ENCODE results near the gene SUFU. TPM values are rescaled to one million over a fixed set of nuclear protein-coding genes. Genes with fewer than 3 reads are reported as not detected.
A peak's percentile ranks its signal among the peaks of the same experiment; 100 is the strongest.

Gene SUFU
- total RNA-seq, 1 donor from 2014 or later = 19.9 TPM

GRCh38 chr10:102678068-102678400 lies 174.3 kb downstream of the SUFU start:
- peak overlapping the region; percentile 76 for H3K27ac Mint-ChIP-seq (ENCODE audit: unreplicated experiment)
- TF ChIP-seq, protein P1, sequence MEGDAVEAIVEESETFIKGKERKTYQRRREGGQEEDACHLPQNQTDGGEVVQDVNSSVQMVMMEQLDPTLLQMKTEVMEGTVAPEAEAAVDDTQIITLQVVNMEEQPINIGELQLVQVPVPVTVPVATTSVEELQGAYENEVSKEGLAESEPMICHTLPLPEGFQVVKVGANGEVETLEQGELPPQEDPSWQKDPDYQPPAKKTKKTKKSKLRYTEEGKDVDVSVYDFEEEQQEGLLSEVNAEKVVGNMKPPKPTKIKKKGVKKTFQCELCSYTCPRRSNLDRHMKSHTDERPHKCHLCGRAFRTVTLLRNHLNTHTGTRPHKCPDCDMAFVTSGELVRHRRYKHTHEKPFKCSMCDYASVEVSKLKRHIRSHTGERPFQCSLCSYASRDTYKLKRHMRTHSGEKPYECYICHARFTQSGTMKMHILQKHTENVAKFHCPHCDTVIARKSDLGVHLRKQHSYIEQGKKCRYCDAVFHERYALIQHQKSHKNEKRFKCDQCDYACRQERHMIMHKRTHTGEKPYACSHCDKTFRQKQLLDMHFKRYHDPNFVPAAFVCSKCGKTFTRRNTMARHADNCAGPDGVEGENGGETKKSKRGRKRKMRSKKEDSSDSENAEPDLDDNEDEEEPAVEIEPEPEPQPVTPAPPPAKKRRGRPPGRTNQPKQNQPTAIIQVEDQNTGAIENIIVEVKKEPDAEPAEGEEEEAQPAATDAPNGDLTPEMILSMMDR (IDR thresholded peaks at IDR 0.05; ENCODE audit: partially characterized antibody, unreplicated experiment) = no peak

GRCh38 chr10:102678842-102679289 lies 175.1 kb downstream of the SUFU start:
- peaks cover 4% of the 10 kb centered on the region for H3K27me3 Mint-ChIP-seq (ENCODE audit: unreplicated experiment)
- peak overlapping the region; percentile 25 for H3K4me3 Mint-ChIP-seq (ENCODE audit: unreplicated experiment)
- peaks cover 43% of the 10 kb centered on the region for H3K4me1 Mint-ChIP-seq (ENCODE audit: low read depth, unreplicated experiment)
- DNase-seq = peak; percentile 86
- peaks cover 6% of the 10 kb centered on the region for H3K36me3 Mint-ChIP-seq (ENCODE audit: unreplicated experiment)
- peaks cover 9% of the 10 kb centered on the region for H3K9me3 Mint-ChIP-seq (ENCODE audit: unreplicated experiment)
- TF ChIP-seq, protein P1 (IDR thresholded peaks at IDR 0.05; ENCODE audit: partially characterized antibody, unreplicated experiment) = peak; percentile 65
- peak overlapping the region; percentile 86 for H3K27ac Mint-ChIP-seq (ENCODE audit: unreplicated experiment)

More at GRCh38 chr10:102678068-102678400, 174.3 kb downstream of the SUFU start:
- H3K9me3 Mint-ChIP-seq (ENCODE audit: unreplicated experiment) = peaks cover 12% of the 10 kb centered on the region
- H3K4me3 Mint-ChIP-seq (ENCODE audit: unreplicated experiment) = peak overlapping the region; percentile 69
- no peak for DNase-seq
- H3K36me3 Mint-ChIP-seq (ENCODE audit: unreplicated experiment) = peaks cover 6% of the 10 kb centered on the region
- peaks cover 50% of the 10 kb centered on the region for H3K4me1 Mint-ChIP-seq (ENCODE audit: low read depth, unreplicated experiment)
- peaks cover 4% of the 10 kb centered on the region for H3K27me3 Mint-ChIP-seq (ENCODE audit: unreplicated experiment)

DNA sequence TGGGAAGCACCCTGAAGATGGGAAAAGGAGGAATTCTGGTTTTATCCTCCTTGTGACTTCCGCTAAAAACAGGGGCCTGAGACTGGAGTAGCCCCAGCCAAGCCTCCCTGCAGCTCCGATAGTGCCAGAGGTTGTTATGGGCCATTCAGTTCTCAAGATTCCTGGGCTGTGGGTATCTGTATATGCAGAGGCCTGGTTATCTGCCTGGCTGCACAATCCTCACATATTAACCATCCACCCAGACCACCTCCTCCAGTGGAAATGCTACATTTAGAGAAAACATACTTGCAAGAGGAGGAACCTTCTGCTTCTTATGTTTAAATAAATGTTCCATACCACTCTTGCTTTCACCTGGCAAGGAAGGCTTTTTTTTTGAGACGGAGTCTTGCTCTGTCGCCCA lies 175.8 kb downstream of the SUFU start:
- H3K4me3 Mint-ChIP-seq (ENCODE audit: unreplicated experiment) = no peak overlapping the region
- TF ChIP-seq, protein P1 (IDR thresholded peaks at IDR 0.05; ENCODE audit: partially characterized antibody, unreplicated experiment) = no peak
- no peak for DNase-seq
- H3K27ac Mint-ChIP-seq (ENCODE audit: unreplicated experiment) = peak overlapping the region; percentile 86
- H3K27me3 Mint-ChIP-seq (ENCODE audit: unreplicated experiment) = peaks cover 4% of the 10 kb centered on the region
- H3K4me1 Mint-ChIP-seq (ENCODE audit: low read depth, unreplicated experiment) = peaks cover 40% of the 10 kb centered on the region
- H3K9me3 Mint-ChIP-seq (ENCODE audit: unreplicated experiment) = peaks cover 9% of the 10 kb centered on the region
- peaks cover 6% of the 10 kb centered on the region for H3K36me3 Mint-ChIP-seq (ENCODE audit: unreplicated experiment)

- Mint-ChIP-seq H3K9me3 (ENCODE audit: unreplicated experiment) (peaks cover 4% of the 10 kb centered on the region), H3K36me3 (ENCODE audit: unreplicated experiment) (peaks cover 6% of the 10 kb centered on the region), H3K4me3 (ENCODE audit: unreplicated experiment) (no peak overlapping the region), H3K27ac (ENCODE audit: unreplicated experiment) (no peak overlapping the region), H3K27me3 (ENCODE audit: unreplicated experiment) (no peaks in the 10 kb centered on the region), H3K4me1 (ENCODE audit: low read depth, unreplicated experiment) (peaks cover 20% of the 10 kb centered on the region)
- TF ChIP-seq, protein P1 (IDR thresholded peaks at IDR 0.05; ENCODE audit: partially characterized antibody, unreplicated experiment) = no peak
- no peak for DNase-seq
These were observed 177.9 kb downstream of the SUFU start for GRCh38 chr10:102681696-102682095.

- DNase-seq = no peak
- H3K27me3 Mint-ChIP-seq (ENCODE audit: unreplicated experiment) = no peaks in the 10 kb centered on the region
- H3K27ac Mint-ChIP-seq (ENCODE audit: unreplicated experiment) = no peak overlapping the region
- H3K36me3 Mint-ChIP-seq (ENCODE audit: unreplicated experiment) = peaks cover 6% of the 10 kb centered on the region
- no peak overlapping the region for H3K4me3 Mint-ChIP-seq (ENCODE audit: unreplicated experiment)
- peaks cover 4% of the 10 kb centered on the region for H3K9me3 Mint-ChIP-seq (ENCODE audit: unreplicated experiment)
- TF ChIP-seq, protein P1 (IDR thresholded peaks at IDR 0.05; ENCODE audit: partially characterized antibody, unreplicated experiment) = no peak
- H3K4me1 Mint-ChIP-seq (ENCODE audit: low read depth, unreplicated experiment) = peaks cover 12% of the 10 kb centered on the region
These were observed 178.6 kb downstream of the SUFU start for GRCh38 chr10:102682416-102682815.
